NB4 (cell line): ENCODE results near the gene AOPEP.

ENCODE experiments used
- POLR2A ChIP-seq: IDR thresholded peaks from 2 replicates; pipeline ENCODE4 v1.6.1; 2011; ENCODE audit warnings: mild to moderate bottlenecking; ENCODE audit not compliant: insufficient read length; ENCODE audit errors: extremely low read depth
- TF ChIP-seq, protein P1 (sequence below): IDR thresholded peaks from one replicate; pipeline ENCODE4 v1.5.1; 2012; ENCODE audit warnings: low read depth, low read length

DNA sequence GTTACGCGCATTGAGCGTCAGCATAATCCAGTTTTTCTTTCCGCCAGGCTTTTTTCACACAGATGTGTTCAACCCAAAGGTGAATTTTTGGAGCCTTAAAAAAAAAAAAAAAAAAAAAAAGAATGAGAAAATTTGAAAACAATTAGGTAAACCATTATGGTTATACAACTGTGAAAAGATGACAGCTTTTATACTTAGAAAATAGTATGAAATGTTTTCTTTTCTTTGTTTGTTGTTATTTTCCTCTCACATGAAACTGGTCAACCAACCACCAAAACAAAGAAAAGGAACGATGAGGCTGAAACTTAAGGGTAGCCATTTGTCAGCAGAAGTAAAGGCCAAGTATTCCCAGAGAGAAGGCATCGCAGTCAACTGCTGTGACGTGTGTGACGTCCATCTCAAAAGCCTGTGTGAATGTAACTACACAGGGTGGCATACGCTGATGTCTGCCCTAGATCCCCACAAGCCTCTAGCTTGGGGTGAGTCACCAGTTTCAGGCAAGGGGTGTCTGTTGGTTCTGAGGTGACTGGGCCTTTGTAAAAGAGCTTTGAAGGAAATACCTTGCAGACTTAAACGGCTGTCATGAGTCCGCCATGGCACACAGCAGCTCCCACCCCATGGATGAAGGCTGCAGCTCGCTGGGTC is 182.9 kb downstream of the AOPEP start:
- TF ChIP-seq POLR2A: no peak
- TF ChIP-seq, protein P1, sequence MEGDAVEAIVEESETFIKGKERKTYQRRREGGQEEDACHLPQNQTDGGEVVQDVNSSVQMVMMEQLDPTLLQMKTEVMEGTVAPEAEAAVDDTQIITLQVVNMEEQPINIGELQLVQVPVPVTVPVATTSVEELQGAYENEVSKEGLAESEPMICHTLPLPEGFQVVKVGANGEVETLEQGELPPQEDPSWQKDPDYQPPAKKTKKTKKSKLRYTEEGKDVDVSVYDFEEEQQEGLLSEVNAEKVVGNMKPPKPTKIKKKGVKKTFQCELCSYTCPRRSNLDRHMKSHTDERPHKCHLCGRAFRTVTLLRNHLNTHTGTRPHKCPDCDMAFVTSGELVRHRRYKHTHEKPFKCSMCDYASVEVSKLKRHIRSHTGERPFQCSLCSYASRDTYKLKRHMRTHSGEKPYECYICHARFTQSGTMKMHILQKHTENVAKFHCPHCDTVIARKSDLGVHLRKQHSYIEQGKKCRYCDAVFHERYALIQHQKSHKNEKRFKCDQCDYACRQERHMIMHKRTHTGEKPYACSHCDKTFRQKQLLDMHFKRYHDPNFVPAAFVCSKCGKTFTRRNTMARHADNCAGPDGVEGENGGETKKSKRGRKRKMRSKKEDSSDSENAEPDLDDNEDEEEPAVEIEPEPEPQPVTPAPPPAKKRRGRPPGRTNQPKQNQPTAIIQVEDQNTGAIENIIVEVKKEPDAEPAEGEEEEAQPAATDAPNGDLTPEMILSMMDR: no peak
